Measurements from ENCODE around the gene FRMD6. TPM values are rescaled to one million over a fixed set of nuclear protein-coding genes. Genes with fewer than 3 reads are reported as not detected.
"Not testable (repeated sequence)": the region's sequence is repeated elsewhere in the genome, so short reads cannot be mapped to it uniquely, and the experiment has no call there.

The FRMD6 gene
- total RNA-seq, 1 experiment from 2014 or later = 72.8 TPM

GRCh38 chr14:51723990-51724389 is 72.3 kb downstream of the FRMD6 start:
- no peak for DNase-seq (ENCODE audit: low spot score)

GRCh38 chr14:51724650-51725049 is 72.9 kb downstream of the FRMD6 start:
- DNase-seq (ENCODE audit: low spot score) = no peak

- DNase-seq (ENCODE audit: low spot score) = no peak
These were observed 73.4 kb downstream of the FRMD6 start for GRCh38 chr14:51725061-51725460.

GRCh38 chr14:51726166-51726899 is 74.6 kb downstream of the FRMD6 start:
- no peak for DNase-seq (ENCODE audit: low spot score)

GRCh38 chr14:51727526-51727925 is 75.8 kb downstream of the FRMD6 start:
- DNase-seq (ENCODE audit: low spot score) = no peak

GRCh38 chr14:51730098-51730497 is 78.4 kb downstream of the FRMD6 start:
- DNase-seq (ENCODE audit: low spot score) = no peak

- DNase-seq (ENCODE audit: low spot score) = no peak
These were observed 79.0 kb downstream of the FRMD6 start for GRCh38 chr14:51730684-51731083.

- DNase-seq (ENCODE audit: low spot score) = no peak
These were observed 80.9 kb downstream of the FRMD6 start for GRCh38 chr14:51732494-51733112.

- no peak for DNase-seq (ENCODE audit: low spot score)
These were observed 81.4 kb downstream of the FRMD6 start for GRCh38 chr14:51733147-51733546.

GRCh38 chr14:51735851-51736250 is 84.1 kb downstream of the FRMD6 start:
- peak; percentile 11 for DNase-seq (ENCODE audit: low spot score)

GRCh38 chr14:51738754-51739153 is 87.0 kb downstream of the FRMD6 start:
- no peak for DNase-seq (ENCODE audit: low spot score)

GRCh38 chr14:51743588-51744000 is 91.9 kb downstream of the FRMD6 start:
- DNase-seq (ENCODE audit: low spot score) = no peak

GRCh38 chr14:51744372-51745130 is 92.8 kb downstream of the FRMD6 start:
- DNase-seq (ENCODE audit: low spot score) = no peak

- not testable (repeated sequence) for DNase-seq (ENCODE audit: low spot score)
These were observed 95.1 kb downstream of the FRMD6 start for GRCh38 chr14:51746823-51747222.

GRCh38 chr14:51750542-51750941 is 98.8 kb downstream of the FRMD6 start:
- no peak for DNase-seq (ENCODE audit: low spot score)

GRCh38 chr14:51751611-51752345 is 100.1 kb downstream of the FRMD6 start:
- DNase-seq (ENCODE audit: low spot score) = not testable (repeated sequence)

- not testable (repeated sequence) for DNase-seq (ENCODE audit: low spot score)
These were observed 106.0 kb downstream of the FRMD6 start for GRCh38 chr14:51757756-51758155.

GRCh38 chr14:51759950-51760349 is 108.2 kb downstream of the FRMD6 start:
- no peak for DNase-seq (ENCODE audit: low spot score)

- DNase-seq (ENCODE audit: low spot score) = not testable (repeated sequence)
These were observed 114.0 kb downstream of the FRMD6 start for GRCh38 chr14:51765726-51766125.

GRCh38 chr14:51766586-51766985 is 114.9 kb downstream of the FRMD6 start:
- not testable (repeated sequence) for DNase-seq (ENCODE audit: low spot score)

- not testable (repeated sequence) for DNase-seq (ENCODE audit: low spot score)
These were observed 117.6 kb downstream of the FRMD6 start for GRCh38 chr14:51769261-51769660.

GRCh38 chr14:51774209-51774608 is 122.5 kb downstream of the FRMD6 start:
- DNase-seq (ENCODE audit: low spot score) = no peak
